GM23248 (cell line): ENCODE results near the gene AOC2. TPM values are rescaled to one million over a fixed set of nuclear protein-coding genes. Genes with fewer than 3 reads are reported as not detected.

Source experiments
- DNase-seq: peaks from one replicate; pipeline ENCODE4 v3.0.0-alpha.2; 2015
- H2AFZ ChIP-seq: fragments of 200-600 bp; sonication (generic); 2 replicates; pipeline ENCODE4 v1.6.1; 2016; ENCODE audit warnings: antibody characterized with exemption
- H3F3A ChIP-seq: fragments of 200-600 bp; sonication (generic); 2 replicates; pipeline ENCODE4 v1.6.1; 2016; ENCODE audit warnings: mild to moderate bottlenecking, antibody characterized with exemption, mixed run types; ENCODE audit not compliant: insufficient read depth
- H3K27ac ChIP-seq: fragments of 200-600 bp; sonication (generic); 2 replicates; pipeline ENCODE4 v1.5.1; 2016; ENCODE audit warnings: mild to moderate bottlenecking
- H3K27me3 ChIP-seq: fragments of 200-600 bp; sonication (generic); replicated peaks from 2 replicates; pipeline ENCODE4 v1.6.1; 2016; ENCODE audit warnings: mild to moderate bottlenecking; ENCODE audit not compliant: insufficient read depth
- H3K36me3 ChIP-seq: fragments of 200-600 bp; sonication (generic); 2 replicates; pipeline ENCODE4 v1.6.1; 2016; ENCODE audit warnings: low read depth, mild to moderate bottlenecking
- H3K4me1 ChIP-seq: fragments of 200-600 bp; sonication (generic); 2 replicates; pipeline ENCODE4 v1.6.1; 2016; ENCODE audit warnings: mild to moderate bottlenecking; ENCODE audit not compliant: insufficient read depth
- H3K4me2 ChIP-seq: fragments of 200-600 bp; sonication (generic); one replicate; pipeline ENCODE4 v1.6.1; 2016; ENCODE audit warnings: mild to moderate bottlenecking; ENCODE audit not compliant: unreplicated experiment
- H3K4me3 ChIP-seq: fragments of 200-600 bp; sonication (generic); 2 replicates; pipeline ENCODE4 v1.5.1; 2016; ENCODE audit warnings: mild to moderate bottlenecking
- H3K79me2 ChIP-seq: fragments of 200-600 bp; sonication (generic); 2 replicates; pipeline ENCODE4 v1.6.1; 2016; ENCODE audit warnings: mild to moderate bottlenecking; ENCODE audit not compliant: insufficient read depth
- H3K9ac ChIP-seq: fragments of 200-600 bp; sonication (generic); 2 replicates; pipeline ENCODE4 v1.6.1; 2016; ENCODE audit warnings: mild to moderate bottlenecking
- H3K9me2 ChIP-seq: fragments of 200-600 bp; sonication (generic); 2 replicates; pipeline ENCODE4 v1.6.1; 2016; ENCODE audit warnings: mixed run types, mild to moderate bottlenecking, moderate library complexity; ENCODE audit not compliant: insufficient read depth
- H3K9me3 ChIP-seq: fragments of 200-600 bp; sonication (generic); one replicate; pipeline ENCODE4 v1.6.1; 2017; ENCODE audit warnings: low read depth
- H4K20me1 ChIP-seq: fragments of 200-600 bp; sonication (generic); 2 replicates; pipeline ENCODE4 v1.6.0; 2016; ENCODE audit not compliant: insufficient read depth
- EZH2 ChIP-seq: fragments of 200-600 bp; sonication (generic); IDR thresholded peaks from 2 replicates; pipeline ENCODE4 v1.6.1; 2018; ENCODE audit warnings: antibody characterized with exemption, mild to moderate bottlenecking; ENCODE audit not compliant: insufficient read depth, poor library complexity, severe bottlenecking
- EZH2phosphoT487 ChIP-seq: fragments of 200-600 bp; sonication (generic); IDR thresholded peaks from 2 replicates; pipeline ENCODE4 v1.6.1; 2018; ENCODE audit warnings: antibody characterized with exemption, moderate library complexity, mild to moderate bottlenecking, low read depth; ENCODE audit not compliant: insufficient read depth
- WGBS, 2 experiments: methylation state at CpG; one replicate each; pipeline ENCODE4 v1.1.6; 2015 to 2017; ENCODE audit warnings: low lambda C conversion rate in 2 of 2, low coverage in 1 of 2; ENCODE audit errors: missing lambda C conversion rate in 2 of 2; 5-methylcytosine and 5-hydroxymethylcytosine counted together
- in situ Hi-C: fragments of 300-500 bp; cut with MboI; formaldehyde crosslinking; loops from 2 replicates; pipeline ENCODE4 v1.15.0; 2020
- polyA plus RNA-seq: library from polyadenylated mRNA; unstranded; fragments of >200 nt; fragmentation: Nextera tagmentation; extraction: Ambion mirVana; gene quantifications from 2 replicates; pipeline ENCODE4 v1.2.1, GENCODE V29; 2016
- total RNA-seq: library from RNA; depleted of rRNA; stranded (reverse); fragments of >200 nt; shearing (Covaris generic); gene quantifications from 2 replicates; pipeline ENCODE4 v1.2.3, GENCODE V29; 2014

The AOC2 gene
- total and polyA plus RNA-seq, 2 experiments from 2014 or later = 0.09 to 0.22 TPM

DNA sequence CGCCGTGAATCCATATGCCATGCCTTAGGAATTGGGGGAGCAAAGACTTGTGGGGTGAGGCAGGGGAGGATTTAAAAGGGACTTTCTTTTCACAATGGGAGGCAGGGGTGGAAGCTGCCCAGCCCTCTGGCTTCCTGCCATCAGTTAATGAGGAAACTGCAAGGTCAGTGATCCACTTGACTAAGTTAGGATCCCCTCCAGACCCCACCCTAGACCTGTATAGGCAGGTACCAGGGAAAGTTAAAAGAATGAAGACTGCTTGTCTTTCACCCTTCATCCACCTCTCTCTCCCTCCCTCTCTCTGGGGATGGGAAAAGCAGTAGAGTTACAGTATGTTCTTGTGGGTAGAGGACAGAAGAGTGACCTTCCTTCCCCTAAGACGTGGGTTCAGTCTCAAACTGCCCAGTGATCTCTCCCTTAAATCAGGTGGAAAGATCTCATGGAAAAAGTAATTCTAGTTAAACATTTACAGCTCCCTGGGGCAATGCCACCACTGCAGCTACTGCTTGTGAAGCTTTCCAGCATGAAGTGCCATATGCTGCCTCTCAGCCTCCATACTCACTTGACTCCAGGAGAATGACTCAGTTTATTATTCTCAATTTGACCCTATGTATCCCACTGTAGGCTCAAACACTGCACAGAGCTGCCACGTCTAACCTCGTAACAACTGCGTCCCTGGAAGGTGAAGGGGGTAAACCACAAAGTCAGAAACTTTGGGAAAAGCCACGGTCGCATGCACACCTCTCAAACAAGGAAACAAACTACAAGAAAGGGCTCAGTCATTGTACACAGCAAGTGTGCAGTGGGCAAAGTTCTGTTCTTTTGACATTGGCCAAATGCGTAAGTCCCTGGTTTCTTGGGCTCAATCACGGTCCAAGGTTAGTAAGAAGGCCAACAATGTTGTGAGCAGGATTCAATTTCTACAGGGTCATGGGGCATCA is 47.0 kb upstream of the AOC2 start:
- peak overlapping the region; percentile 85 for H2AFZ ChIP-seq
- TF ChIP-seq EZH2phosphoT487 (no peak), EZH2 (no peak)

DNA sequence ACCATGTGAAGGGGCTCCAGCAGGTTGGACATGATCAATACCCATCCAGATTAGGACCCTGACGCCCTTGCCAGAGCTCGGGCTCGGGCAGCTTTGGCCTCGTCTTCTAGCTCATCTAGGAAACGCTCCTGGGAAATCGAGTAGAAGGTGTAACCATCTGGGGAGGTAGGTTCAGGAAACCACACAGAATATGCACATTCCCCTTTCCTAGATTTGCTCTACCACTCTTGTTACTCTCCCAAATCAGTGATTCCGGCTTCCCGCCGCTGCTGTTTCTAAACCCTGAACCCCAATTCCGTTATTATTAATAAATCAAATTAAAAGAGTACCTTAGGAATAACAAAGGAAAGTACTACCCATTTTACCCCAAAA is 46.4 kb upstream of the AOC2 start:
- Histone ChIP-seq H3K9me2 (no peaks in the 10 kb centered on the region), H3F3A (0 out of 2 replicates have a peak, but pooled peaks cover under 1% of the 10 kb centered on the region), H3K4me1 (peaks cover 13% of the 10 kb centered on the region; the same call in 1 of the 2 replicates), H2AFZ (peak overlapping the region; percentile 85), H3K4me2 (peak overlapping the region; percentile 93), H3K9ac (peak overlapping the region; percentile 88), H4K20me1 (no peaks in the 10 kb centered on the region), H3K27ac (peak overlapping the region; percentile 49), H3K79me2 (peaks cover 20% of the 10 kb centered on the region), H3K27me3 (no peaks in the 10 kb centered on the region), H3K36me3 (no peaks in the 10 kb centered on the region), H3K9me3 (no peaks in the 10 kb centered on the region), H3K4me3 (peak overlapping the region; percentile 97)
- 24% methylated on average over 10 of the region's 10 CpGs for WGBS, 2 experiments
- in situ Hi-C loops = no loop called here
- no peak for DNase-seq
- TF ChIP-seq EZH2 (no peak), EZH2phosphoT487 (no peak)

More for the DNA sequence above, 47.0 kb upstream of the AOC2 start:
- Histone ChIP-seq H4K20me1 (no peaks in the 10 kb centered on the region), H3K9me2 (no peaks in the 10 kb centered on the region), H3K9ac (peak overlapping the region; percentile 88), H3K9me3 (no peaks in the 10 kb centered on the region), H3K27me3 (no peaks in the 10 kb centered on the region), H3F3A (0 out of 2 replicates have a peak, but pooled peaks cover 7% of the 10 kb centered on the region), H3K4me1 (peaks cover 13% of the 10 kb centered on the region; the same call in 1 of the 2 replicates), H3K4me3 (peak overlapping the region; percentile 97), H3K79me2 (peaks cover 20% of the 10 kb centered on the region), H3K36me3 (no peaks in the 10 kb centered on the region), H3K4me2 (peak overlapping the region; percentile 93), H3K27ac (peak overlapping the region; percentile 49; the same call in 1 of the 2 replicates)
- in situ Hi-C loops = no loop called here
- 80 to 81% methylated on average over 10 of the region's 10 CpGs for WGBS, 2 experiments
- peak; percentile 29 for DNase-seq

DNA sequence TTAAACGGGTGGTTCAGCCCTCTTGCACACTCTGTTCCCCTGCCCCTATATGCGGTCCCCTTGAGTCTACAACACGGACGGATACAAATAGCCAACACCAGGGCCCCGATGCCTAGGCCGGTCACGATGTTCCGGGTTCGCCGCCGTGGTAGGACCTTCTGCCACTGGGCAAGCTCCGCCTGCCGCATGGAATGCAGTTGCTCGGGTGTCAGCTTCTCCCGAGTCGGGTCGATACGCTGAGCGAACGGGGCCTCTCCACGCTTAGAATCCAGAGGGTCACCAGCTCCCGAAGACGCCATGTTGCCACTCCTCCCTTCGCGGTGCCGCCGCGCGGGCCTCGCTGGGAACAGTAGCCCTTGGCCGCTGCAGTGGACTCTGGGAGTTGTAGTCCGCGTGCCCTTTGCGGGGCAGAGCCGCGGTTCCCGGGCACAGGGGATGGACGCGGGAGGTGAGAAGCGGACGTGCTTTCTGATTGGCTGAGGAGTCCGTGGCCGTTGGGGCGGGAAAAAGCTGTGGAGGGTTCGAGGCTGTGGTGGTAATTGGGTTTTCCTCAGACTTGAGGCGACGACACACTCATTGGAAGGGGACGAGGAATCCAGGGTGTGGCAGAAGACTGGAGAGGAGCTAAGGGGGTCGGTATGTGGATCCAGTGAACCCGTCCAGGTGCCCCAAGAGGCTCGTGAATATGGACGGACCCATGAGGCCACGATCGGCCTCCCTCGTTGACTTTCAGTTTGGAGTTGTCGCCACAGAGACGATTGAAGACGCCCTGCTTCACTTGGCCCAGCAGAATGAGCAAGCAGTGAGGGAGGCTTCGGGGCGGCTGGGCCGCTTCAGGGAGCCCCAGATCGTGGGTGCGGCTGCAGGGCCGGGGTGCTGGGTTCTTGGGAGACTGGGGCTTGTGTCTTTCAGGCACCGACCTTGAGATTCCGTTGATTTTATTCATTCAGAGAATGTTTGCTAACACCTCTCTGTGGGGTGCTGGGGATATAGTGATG is 45.7 kb upstream of the AOC2 start, which contains the start of the genes CNTD1 and COA3:
TSS of gene CNTD1 (plus strand) at position 479 of the 998 bp plus-strand sequence. CDS start at position 686, 207 bp downstream.
TSS of gene COA3 (minus strand) at position 322 of the 998 bp plus-strand sequence. CDS start at position 299, 23 bp downstream.
- H3K9ac ChIP-seq = peak within 1 kb of the TSS; percentile 88
- H3K4me3 ChIP-seq = peak within 1 kb of the TSS; percentile 97
- peak within 1 kb of the TSS; percentile 93 for H3K4me2 ChIP-seq
- WGBS, 2 experiments = 27 to 28% methylated on average over 66 of the region's 66 CpGs
- no peaks in the 10 kb centered on the region for H3K36me3 ChIP-seq
- peaks cover 13% of the 10 kb centered on the region; the same call in 1 of the 2 replicates for H3K4me1 ChIP-seq
- H3F3A ChIP-seq = no peaks in the 10 kb centered on the region
- DNase-seq = peak; percentile 92
- H2AFZ ChIP-seq = peak within 1 kb of the TSS; percentile 85
- TF ChIP-seq EZH2 (no peak), EZH2phosphoT487 (no peak)
- H3K27me3 ChIP-seq = no peaks in the 10 kb centered on the region
- in situ Hi-C loops = no loop called here
- H4K20me1 ChIP-seq = no peaks in the 10 kb centered on the region
- H3K9me2 ChIP-seq = no peaks in the 10 kb centered on the region
- H3K9me3 ChIP-seq = no peaks in the 10 kb centered on the region
- H3K27ac ChIP-seq = peak within 1 kb of the TSS; percentile 49
- H3K79me2 ChIP-seq = peaks cover 20% of the 10 kb centered on the region
